PC-3 (cell line): ENCODE results near the gene CCDC91.

Experiments used
- EZH2 ChIP-seq: fragments of 300-600 bp; sonication (generic); IDR thresholded peaks from one replicate; pipeline ENCODE4 v1.6.1; 2017; ENCODE audit warnings: antibody characterized with exemption, mild to moderate bottlenecking, low read length; ENCODE audit not compliant: unreplicated experiment
- TF ChIP-seq, protein P1 (sequence below): fragments of 300-600 bp; sonication (generic); conservative IDR thresholded peaks from 2 replicates; pipeline ENCODE4 v1.5.1; 2017; ENCODE audit warnings: antibody characterized with exemption, low read depth, mild to moderate bottlenecking, low read length

DNA sequence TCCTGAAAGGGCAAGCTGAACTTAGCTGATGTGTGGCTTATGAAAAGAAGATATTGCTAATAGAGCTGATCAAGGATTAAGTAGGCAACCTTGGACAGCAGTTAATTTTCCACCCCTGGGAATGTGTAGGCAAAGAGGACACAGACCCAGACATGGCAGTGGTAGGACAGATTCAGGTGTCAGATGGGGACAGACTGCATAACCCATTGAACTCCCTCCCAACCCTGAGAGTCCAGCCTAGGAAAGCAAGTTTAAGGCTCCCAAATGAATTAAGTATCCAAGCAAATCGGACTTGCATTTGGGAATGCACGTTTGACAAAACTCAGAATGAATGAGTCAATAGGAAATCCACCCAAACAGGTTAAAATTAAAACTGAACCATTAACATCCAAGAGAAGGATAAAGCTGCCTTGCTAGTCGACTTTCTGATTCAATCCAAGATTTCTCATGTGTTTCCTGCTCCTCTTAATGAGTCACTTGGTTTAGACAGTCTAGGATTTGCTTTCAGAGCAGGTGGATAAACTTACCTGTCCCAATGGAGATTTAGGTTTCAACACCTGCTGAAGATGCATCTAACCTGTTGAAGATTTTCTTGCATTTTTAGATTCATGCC is 385.4 kb downstream of the CCDC91 start:
- no peak for TF ChIP-seq EZH2
- TF ChIP-seq, protein P1, sequence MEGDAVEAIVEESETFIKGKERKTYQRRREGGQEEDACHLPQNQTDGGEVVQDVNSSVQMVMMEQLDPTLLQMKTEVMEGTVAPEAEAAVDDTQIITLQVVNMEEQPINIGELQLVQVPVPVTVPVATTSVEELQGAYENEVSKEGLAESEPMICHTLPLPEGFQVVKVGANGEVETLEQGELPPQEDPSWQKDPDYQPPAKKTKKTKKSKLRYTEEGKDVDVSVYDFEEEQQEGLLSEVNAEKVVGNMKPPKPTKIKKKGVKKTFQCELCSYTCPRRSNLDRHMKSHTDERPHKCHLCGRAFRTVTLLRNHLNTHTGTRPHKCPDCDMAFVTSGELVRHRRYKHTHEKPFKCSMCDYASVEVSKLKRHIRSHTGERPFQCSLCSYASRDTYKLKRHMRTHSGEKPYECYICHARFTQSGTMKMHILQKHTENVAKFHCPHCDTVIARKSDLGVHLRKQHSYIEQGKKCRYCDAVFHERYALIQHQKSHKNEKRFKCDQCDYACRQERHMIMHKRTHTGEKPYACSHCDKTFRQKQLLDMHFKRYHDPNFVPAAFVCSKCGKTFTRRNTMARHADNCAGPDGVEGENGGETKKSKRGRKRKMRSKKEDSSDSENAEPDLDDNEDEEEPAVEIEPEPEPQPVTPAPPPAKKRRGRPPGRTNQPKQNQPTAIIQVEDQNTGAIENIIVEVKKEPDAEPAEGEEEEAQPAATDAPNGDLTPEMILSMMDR: no peak
